ENCODE measurements around the gene TOX2. TPM values are rescaled to one million over a fixed set of nuclear protein-coding genes. Genes with fewer than 3 reads are reported as not detected.
A peak's percentile ranks its signal among the peaks of the same experiment; 100 is the strongest.

The TOX2 gene
- total and polyA plus RNA-seq, 2 of the 8 experiments (the other 6 are each of a cell fraction or from before 2014, with no cell fraction given): 1.8 to 3.4 TPM

- Histone ChIP-seq H3K4me2 (ENCODE audit: insufficient read depth in 1 of 2, low read depth in 2 of 2, low read length in 2 of 2) (no peak overlapping the region), H2BK12ac (ENCODE audit: low read depth, low read length) (no peak overlapping the region), H2AFZ (ENCODE audit: low read length) (0 out of 2 replicates have a peak overlapping the region, but pooled peaks have one; percentile 22), H3K36me3 (ENCODE audit: control insufficient read depth in 2 of 4, insufficient read depth in 4 of 4, low read length in 3 of 4) (no peaks in the 10 kb centered on the region), H2BK5ac (ENCODE audit: low read depth, low read length) (no peak overlapping the region), H3K9me3 (ENCODE audit: insufficient read depth in 2 of 2, low read depth in 1 of 2, low read length in 1 of 2) (peaks cover 12 to 13% of the 10 kb centered on the region in 2 experiments), H3K4me3 (ENCODE audit: extremely low read depth in 1 of 4, insufficient read depth in 2 of 4, low read depth in 3 of 4, low read length in 4 of 4) (no peak overlapping the region), H4K5ac (ENCODE audit: insufficient read length, low read depth, low read length) (no peak overlapping the region), H3K4ac (replicated peaks; ENCODE audit: insufficient read length, low read depth, low read length) (no peak overlapping the region), H2AK5ac (ENCODE audit: low read depth, low read length) (no peak overlapping the region), H2BK20ac (ENCODE audit: low read length) (no peak overlapping the region), H2BK120ac (replicated peaks; ENCODE audit: low read depth, low read length) (no peak overlapping the region), H4K20me1 (replicated peaks in 1 of 2; ENCODE audit: control insufficient read depth in 1 of 2, insufficient read depth in 2 of 2, low read length in 2 of 2) (no peaks in the 10 kb centered on the region), H3K14ac (ENCODE audit: insufficient read length) (no peak overlapping the region), H3K23ac (ENCODE audit: insufficient read length) (no peak overlapping the region), H3K4me1 (replicated peaks in 1 of 4; ENCODE audit: control insufficient read depth in 3 of 4, insufficient read depth in 4 of 4, low read length in 3 of 4) (no peaks in the 10 kb centered on the region; a peak in 1 of 7 replicates), H3K79me2 (ENCODE audit: control insufficient read depth in 1 of 2, insufficient read depth in 2 of 2, low read length in 2 of 2) (no peaks in the 10 kb centered on the region), H3K18ac (ENCODE audit: extremely low read depth, low read length) (no peak overlapping the region), H3K27me3 (replicated peaks in 1 of 4; ENCODE audit: control insufficient read depth in 3 of 4, extremely low read depth in 1 of 4, insufficient read depth in 3 of 4, low read length in 3 of 4) (no peaks in the 10 kb centered on the region), H3K79me1 (ENCODE audit: low read depth, low read length) (no peaks in the 10 kb centered on the region), H4K91ac (replicated peaks; ENCODE audit: insufficient read length, low read length) (no peak overlapping the region), H3K9ac (replicated peaks in 1 of 4; ENCODE audit: extremely low read depth in 1 of 4, low read depth in 3 of 4, low read length in 3 of 4) (no peak overlapping the region), H3K27ac (ENCODE audit: low read depth, low read length) (no peak overlapping the region), H3K23me2 (ENCODE audit: low read depth, low read length) (no peaks in the 10 kb centered on the region), H4K8ac (ENCODE audit: extremely low read depth, insufficient read depth, low read length) (no peak overlapping the region), H3K56ac (replicated peaks; ENCODE audit: insufficient read length, low read depth, low read length) (no peak overlapping the region), H2BK15ac (ENCODE audit: low read length) (no peak overlapping the region)
- DNase-seq (ENCODE audit: low read depth in 1 of 2, low spot score in 2 of 2) (no peak), FAIRE-seq (no peak)
- POLR2A ChIA-PET (ENCODE audit: partially characterized antibody): interaction anchor here (1.0 to 1.2 kb wide), 3 partner anchors 8 to 98 kb away, joined by 3 read pairs; partner anchors contain the start of gene OSER1
- 51% methylated on average over 6 of the region's 6 CpGs; no CpG with 5 or more reads in 1 of the 2 experiments for WGBS, 2 experiments (ENCODE audit: extremely low coverage in 1 of 2, insufficient coverage in 1 of 2, insufficient read length in 1 of 2, insufficient replicate concordance in 2 of 2, low coverage in 1 of 2, low lambda C conversion rate in 2 of 2, missing lambda C conversion rate in 1 of 2)
- CTCF ChIA-PET (ENCODE audit: partially characterized antibody): interaction anchor here (0.7 to 15.8 kb wide), 6 partner anchors 10 to 73 kb away, joined by 3 to 512 read pairs (median 6); partner anchors contain the start of gene JPH2
- TF ChIP-seq, protein P1, sequence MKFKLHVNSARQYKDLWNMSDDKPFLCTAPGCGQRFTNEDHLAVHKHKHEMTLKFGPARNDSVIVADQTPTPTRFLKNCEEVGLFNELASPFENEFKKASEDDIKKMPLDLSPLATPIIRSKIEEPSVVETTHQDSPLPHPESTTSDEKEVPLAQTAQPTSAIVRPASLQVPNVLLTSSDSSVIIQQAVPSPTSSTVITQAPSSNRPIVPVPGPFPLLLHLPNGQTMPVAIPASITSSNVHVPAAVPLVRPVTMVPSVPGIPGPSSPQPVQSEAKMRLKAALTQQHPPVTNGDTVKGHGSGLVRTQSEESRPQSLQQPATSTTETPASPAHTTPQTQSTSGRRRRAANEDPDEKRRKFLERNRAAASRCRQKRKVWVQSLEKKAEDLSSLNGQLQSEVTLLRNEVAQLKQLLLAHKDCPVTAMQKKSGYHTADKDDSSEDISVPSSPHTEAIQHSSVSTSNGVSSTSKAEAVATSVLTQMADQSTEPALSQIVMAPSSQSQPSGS (IDR thresholded peaks at IDR 0.05; ENCODE audit: low read length): no peak
- TF ChIP-seq MAFK (IDR thresholded peaks at IDR 0.05; ENCODE audit: low read depth, low read length): no peak
- no peak for TF ChIP-seq EP300 (IDR thresholded peaks at IDR 0.05; ENCODE audit: borderline replicate concordance in 1 of 2, low read depth in 2 of 2, low read length in 2 of 2)
- TF ChIP-seq, protein P2, sequence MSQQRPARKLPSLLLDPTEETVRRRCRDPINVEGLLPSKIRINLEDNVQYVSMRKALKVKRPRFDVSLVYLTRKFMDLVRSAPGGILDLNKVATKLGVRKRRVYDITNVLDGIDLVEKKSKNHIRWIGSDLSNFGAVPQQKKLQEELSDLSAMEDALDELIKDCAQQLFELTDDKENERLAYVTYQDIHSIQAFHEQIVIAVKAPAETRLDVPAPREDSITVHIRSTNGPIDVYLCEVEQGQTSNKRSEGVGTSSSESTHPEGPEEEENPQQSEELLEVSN (IDR thresholded peaks at IDR 0.05): no peak
- TF ChIP-seq FOSL1 (IDR thresholded peaks at IDR 0.05; ENCODE audit: insufficient read depth, low read depth, low read length): no peak
- no peak for TF ChIP-seq RAD21 (IDR thresholded peaks at IDR 0.05 in 1 of 2, conservative IDR thresholded peaks at IDR 0.05 in 1 of 2; ENCODE audit: low read depth in 2 of 2, low read length in 2 of 2)
- no peak for TF ChIP-seq KDM5A (IDR thresholded peaks at IDR 0.05; ENCODE audit: low read length)
- TF ChIP-seq ATF3 (IDR thresholded peaks at IDR 0.05; ENCODE audit: insufficient read depth, low read depth, low read length): no peak
- no peak for TF ChIP-seq ZNF274 (IDR thresholded peaks at IDR 0.05; ENCODE audit: borderline replicate concordance, extremely low read depth, low read length)
These were observed 197.2 kb downstream of the TOX2 start for GRCh38 chr20:44111712-44112335.

Measured in H1 (cell line).